Hippocampal formation (tissue), 2 donors: Measurements from ENCODE around the gene ORC4.
"Not testable (repeated sequence)": the region's sequence is repeated elsewhere in the genome, so short reads cannot be mapped to it uniquely, and the experiment has no call there.

ENCODE experiments used
- DNase-seq, 2 donors: peaks; one replicate each; lab custom pipeline; 2025; lab: John Stamatoyannopoulos, UW

Gene ORC4

DNA sequence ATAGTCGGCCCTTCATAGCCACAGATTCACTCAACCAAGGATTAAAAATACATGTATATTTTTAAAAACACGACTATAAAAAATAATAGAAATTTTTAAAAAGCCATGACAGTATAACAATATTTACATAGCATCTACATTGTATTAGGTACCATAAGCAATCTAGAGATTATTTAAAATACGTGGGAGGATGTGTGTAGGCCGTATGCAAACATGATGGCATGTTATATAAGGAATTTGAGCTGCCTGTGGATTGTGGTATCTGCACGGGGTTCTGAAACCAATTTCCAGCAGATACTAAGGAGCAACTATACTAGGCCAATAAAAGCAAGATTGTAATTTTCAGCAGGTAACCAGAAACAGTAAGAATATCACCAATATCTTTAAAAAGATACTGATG lies 5.9 kb downstream of the ORC4 start:
- DNase-seq, result no peak

DNA sequence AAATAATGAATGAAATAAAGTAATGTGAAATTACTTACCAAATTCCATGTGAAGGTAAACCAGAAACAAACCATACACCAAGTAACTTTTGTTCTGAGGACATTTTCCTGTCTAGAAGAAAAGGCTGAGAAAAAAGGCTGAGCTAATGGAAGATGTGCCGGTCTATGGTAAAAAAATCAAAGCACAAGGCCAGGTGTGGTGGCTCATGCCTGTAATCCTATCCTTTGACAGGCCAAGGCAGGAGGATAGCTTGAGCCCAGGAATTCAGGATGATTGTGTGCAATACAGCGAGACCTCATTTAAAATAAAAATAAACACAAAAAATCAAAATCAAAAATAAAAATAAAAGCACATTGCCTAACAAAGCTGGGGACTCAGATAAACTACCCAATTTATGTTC lies 6.7 kb downstream of the ORC4 start:
- DNase-seq, result no peak

DNA sequence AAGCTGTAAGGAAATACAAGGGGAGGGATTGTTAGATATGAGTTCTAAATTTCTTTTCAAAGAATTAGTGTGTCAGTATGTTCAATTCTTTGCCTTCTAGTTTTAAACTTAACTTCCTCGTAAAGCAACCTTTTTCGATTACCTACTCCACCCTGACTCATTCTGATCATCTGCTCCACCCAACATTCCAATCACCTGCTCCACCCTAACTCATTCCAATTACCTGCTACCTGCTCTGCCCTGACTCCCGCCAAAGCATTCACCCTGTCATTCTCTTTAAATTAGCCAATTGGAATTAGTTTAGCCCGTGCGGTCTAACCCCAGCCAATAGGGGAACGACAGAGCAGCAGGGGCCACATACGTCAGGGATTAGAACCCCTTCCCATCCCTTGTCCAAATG lies 12.1 kb downstream of the ORC4 start:
- not testable (repeated sequence) for DNase-seq

DNA sequence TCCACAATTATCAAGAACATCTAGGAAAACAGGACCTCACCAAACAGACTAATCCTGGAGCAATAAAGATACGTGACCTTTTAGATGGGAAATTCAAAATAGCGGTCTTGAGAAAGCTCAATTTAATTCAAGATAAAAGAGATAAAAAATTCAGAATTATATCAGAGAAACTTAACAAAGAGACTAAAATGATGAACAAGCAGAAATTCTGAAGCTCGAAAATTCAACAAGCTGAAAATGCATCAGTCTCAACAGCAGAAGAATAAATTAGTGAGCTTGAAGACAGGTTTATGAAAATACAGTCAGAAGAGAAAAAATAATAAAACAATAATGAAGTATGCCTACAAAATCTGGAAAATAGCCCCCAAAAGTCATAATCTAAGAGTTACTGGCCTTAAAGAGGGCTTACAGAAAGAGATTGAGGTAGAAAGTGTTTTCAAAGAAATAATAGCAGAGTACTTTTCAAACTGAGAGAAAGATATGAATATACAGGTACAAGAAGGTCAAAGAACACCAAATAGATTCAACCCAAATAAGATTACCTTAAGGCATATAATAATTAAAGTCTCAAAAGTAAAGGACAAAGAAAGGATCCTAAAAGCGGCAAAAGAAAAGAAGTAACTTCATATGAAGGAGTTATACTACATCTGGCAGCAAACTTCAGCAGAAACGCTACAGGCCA lies 13.2 kb downstream of the ORC4 start:
- no peak for DNase-seq

DNA sequence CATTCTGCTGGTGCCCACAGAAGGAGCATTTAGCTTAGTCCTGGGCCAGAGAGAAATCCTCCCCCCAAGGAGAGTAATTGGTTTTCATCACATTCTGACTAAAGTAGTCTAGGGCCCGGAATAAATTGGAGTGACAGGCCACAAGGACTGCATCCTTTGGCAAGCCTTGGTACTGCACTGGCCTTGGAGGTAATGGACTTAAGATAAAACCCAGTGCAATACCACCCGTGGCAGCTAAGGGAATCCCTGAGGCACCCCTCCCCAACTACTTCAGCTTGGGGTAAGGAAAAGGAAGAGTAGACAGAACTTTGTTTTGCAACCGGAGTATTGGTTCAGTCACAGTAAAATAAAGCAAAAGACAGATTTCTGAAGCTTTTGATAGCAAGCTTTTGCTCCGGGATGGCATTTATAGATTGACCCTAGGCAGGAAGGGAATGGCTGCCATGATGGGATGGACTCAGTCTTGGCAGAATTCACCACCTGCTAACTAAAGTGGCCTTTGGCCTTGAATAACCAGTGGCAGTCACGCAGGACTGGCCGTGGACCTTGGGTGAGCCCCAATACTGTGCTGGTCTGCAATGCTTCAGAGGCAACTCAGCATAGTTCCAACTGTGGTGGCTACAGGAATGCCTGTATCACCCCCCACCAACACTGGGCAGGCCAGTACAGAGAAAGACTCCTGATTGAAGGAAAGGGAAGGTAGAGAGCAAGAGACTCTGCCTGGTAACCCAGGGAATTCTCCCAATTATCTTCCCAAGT lies 14.1 kb downstream of the ORC4 start:
- DNase-seq, result no peak

DNA sequence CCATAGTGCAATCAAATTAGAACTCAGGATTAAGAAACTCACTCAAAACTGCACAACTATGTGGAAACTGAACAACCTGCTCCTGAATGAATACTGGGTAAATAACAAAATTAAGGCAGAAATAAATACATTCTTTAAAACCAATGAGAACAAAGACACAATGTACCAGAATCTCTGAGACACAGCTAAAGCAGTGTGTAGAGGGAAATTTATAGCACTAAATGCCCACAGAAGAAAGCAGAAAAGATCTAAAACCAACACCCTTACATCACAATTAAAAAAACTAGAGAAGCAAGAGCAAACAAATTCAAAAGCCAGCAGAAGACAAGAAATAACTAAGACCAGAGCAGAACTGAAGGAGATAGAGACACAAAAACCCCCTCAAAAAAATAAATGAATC lies 18.1 kb downstream of the ORC4 start:
- not testable (repeated sequence) for DNase-seq

DNA sequence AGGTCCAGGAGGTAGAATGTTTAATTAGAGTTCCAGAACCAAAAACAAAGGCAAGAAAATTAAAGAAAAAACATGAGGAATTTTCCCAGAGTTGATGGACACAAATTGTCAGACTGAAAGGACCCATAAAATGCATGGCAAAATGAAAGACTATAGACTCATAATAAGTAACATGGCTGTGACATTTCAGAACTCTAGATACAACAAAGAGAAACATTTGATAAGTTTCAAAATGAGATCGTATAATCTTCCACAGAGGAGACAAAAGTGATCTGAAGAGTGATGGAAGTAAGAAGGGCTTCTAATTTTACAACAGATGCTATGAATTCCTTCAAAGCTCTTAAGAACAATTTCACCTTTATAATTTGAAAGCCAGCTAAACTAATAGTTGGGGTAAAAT lies 20.4 kb downstream of the ORC4 start:
- no peak for DNase-seq

DNA sequence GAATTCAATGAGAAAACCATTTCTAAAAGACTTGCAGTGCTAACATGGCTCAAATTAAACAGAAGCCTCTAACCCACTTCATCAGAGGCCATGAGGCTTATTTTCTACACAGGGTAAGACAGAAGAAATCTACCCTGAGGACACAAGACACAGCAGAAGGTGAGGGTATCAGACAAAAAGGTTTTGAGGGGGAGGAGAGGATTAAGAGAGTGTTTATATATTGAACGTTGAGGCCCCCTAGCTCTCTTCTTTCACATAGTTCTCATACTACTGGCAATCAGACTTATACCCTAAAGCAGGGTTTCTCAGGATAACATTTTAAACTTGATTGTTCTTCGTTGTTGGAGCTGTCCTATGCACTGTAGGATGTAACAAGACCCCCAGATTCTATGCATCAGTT lies 21.4 kb downstream of the ORC4 start:
- DNase-seq, result no peak

DNA sequence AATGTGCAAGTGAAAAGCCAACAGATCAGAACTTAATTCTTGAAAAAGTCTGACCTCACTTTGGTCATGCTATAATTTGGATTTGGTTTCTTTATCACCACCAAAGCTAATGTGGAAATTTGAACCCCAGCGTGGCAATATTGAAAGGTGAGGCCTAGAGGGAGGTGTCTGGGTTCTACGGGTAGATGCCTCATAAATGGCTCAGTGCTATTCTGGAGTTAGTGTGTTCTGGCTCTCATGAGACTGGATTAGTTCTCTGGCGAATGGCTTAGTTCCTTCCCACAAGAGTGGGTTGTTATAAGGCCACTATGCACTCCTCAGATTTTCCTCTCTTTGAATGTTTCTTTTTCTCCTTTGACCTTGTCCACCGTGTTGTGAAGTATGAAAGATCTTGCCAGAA lies 22.3 kb downstream of the ORC4 start:
- DNase-seq, result no peak

DNA sequence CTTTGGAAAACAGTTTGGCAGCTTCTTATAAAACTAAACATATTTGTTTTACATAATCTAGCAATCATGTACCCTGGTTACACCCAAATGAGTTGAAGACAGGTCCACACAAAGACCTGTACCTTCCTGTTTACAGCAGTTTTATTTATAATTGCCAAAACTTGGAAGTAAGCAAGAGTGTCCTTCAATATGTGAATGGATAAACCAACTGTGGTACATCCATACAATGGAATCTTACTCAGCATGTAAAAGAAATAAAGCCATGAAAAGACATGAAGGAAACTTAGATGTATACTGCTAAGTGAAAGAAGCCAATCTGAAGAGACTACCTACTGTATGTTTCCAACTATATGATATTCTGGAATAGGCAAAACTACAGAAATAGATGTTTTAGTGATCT lies 23.7 kb downstream of the ORC4 start:
- no peak for DNase-seq

DNA sequence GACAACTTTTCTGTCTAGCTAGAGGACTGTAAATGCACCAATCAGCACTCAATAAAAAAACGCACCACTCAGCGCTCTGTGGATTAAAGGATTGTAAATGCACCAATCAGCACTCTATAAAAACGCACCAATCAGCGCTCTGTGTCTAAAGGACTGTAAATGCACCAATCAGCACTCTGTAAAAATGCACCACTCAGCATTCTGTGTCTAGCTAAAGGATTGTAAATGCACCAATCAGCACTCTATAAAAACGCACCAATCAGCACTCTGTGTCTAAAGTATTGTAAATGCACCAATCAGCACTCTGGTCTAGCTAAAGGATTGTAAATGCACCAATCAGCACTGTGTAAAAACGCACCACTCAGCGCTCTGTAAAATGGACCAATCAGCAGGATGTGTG lies 25.6 kb downstream of the ORC4 start:
- not testable (repeated sequence) for DNase-seq

DNA sequence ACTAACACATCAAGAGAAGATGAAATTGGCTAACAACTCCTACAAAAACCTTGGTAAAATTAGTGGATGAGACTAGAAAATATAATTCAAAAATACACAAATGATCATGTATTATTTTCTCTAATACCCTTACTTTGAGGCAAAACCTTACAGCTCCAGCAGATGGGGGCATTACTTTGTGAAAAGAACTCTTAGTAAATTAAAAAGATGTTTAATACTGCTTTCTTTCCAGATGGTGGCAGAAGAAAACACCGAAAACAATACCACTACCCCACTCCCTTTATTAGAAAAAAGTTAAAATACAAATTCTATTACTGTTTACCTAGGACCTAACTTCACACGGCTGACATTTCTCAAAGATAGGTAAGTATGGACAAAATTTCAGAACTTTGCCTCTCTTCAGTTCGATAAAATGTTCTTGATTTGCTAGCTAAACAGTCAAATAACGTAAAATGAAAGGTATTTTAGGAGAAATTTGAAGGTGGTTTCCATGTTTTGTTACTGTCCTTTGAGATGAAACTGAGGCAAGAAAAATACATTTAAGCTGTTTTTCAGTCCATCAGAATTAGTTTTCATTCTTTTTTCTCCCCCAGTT lies 30.6 kb downstream of the ORC4 start:
- DNase-seq, result peak in 1 of 2 donors; percentile 65

DNA sequence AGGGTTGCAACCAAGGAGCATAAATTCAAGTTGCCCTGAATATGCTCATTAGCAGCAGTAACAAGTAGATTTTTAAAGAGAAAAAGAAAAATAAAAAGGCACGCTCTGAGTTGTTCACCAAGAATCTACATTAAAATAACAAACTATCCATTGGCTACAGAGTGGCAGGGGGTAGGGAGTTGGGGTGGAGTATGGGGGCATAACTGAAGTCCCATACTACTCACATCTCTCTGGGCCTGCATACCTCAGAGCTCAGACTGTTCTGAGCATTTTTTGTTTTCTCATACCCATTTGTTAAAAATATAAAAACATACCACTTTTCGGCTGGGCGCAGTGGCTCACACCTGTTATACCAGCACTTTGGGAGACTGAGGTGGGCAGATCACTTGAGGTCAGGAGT lies 31.4 kb downstream of the ORC4 start:
- no peak for DNase-seq

DNA sequence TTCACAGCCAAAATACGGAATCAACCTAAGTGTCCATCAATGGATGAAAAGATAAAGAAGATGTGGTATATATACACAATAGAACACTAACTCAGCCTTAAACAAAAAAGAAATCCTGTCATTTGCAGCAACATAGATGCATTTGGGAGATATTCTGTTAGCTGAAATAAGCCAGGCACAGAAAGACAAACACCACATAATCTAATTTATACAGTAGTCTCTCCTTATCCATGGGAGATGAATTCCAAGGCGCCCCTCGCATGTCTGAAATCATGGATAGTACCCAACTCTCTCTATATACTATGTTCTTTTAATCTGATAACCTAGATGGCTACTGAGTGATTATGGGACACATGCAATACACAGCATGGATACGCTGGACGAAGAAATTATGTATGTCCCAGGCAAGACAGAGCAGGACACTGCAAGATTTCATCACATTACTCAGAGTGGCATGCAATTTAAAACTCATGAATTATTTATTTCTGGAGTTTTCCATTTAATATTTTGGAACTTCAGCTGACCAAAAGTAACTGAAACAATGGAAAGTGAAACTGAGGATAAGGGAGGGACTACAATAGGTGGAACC lies 39.5 kb downstream of the ORC4 start:
- DNase-seq, result no peak

DNA sequence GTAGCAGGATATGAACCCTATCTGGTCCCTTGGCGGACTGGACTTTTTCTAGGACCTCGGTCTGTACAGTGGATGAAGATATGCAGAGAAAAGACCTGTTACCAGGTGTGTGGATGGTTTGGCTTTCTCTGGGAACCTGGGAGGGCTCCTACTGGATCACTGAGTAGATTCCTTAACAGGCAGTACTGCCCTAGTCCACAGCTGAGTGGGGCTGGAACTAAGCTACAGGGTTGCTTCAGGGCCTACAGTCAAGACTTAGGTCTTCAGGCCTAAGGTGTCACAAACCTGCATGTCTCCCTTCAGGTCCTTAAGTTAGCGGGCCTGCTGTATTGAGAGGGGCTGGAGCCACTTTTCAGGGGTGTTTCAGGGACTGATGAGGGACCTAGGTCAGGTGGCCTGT lies 42.9 kb downstream of the ORC4 start:
- no peak for DNase-seq

DNA sequence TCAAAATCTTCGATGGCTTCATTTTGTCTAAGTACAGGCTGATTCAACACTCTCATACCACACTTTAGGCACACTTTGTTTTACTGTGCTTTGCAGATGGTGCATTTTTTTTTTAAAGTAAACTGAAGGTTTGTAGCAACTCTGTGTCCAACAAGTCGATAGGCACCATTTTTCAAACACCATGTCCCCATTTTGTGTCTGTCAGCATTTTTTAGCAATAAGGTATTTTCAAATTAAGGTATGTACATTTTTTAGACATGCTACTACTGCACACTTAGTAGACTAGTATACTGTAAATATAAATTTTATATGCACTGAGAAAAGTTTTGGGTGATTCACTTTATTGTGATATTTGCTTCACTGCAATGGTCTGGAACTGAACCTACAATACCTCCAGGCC lies 44.4 kb downstream of the ORC4 start:
- no peak for DNase-seq

DNA sequence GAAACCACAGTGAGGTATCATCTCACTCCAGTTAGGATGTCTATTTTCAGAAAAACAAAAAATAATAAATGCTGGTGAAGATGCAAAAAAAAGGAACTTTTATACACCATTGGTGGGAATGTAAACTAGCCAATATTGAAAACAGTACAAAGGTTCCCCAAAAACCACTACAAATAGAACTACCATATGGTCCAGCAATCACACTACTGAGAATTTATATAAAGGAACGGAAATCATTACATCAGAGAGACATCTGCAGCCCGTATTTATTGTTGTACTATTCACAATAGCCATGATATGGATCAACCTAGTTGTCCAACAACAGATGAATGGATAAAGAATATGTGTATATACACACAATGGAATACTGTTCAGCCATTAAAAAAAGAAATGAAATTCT lies 52.0 kb downstream of the ORC4 start:
- no peak for DNase-seq

DNA sequence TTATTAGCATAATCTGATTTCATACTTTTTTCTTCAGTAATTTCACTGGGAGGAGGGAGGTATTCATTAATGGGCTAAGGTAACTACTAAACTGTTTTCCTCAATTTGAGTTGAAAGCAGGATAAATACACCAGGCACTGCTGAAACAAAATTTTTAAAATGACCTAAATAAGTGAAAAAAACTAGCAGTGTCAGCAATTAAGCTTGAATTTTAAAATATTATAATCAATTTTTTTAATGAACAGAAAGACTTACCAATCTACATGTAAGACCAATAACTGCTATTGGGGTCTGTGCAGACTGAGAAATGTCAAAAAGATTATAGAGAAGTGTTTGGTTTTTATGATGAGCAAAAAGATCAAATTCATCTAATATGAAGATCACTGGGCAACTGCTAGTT lies 68.4 kb downstream of the ORC4 start:
- no peak for DNase-seq

DNA sequence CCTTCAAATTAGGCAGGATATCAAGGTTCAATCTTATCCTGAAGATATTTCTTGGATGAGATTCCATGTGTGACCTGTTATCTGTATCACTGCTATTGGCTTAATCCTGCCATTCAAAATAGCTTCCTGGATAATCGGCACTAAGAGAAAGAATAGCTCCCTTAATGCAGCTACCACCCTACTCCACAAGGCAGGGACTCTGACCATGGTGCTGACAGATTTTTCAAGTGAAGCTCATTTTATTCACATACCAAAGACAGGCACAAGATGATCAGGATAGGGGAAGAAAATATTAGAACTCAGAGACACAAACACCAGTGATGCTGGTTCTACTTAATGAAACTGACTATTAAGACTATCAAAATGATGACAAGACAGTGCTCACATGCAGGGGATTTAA lies 74.9 kb downstream of the ORC4 start:
- no peak for DNase-seq

DNA sequence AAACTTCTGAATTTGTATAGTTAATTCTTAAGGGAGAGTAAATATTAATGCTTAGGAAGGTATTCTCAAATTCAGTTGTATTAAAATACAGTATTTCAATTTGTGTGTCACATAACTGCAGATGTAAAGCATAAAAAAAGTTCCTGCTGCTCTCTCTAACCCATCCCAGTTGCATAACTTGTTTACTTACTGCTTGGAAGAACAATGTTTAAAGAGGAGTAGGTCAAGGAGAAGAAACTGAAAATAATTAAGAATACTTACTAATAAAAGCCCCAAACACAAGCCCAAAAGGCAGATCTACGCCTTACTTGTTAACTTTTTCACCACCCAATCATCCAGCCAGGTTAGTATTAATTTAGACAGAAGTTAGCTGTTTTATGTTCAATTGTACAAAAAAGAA lies 81.2 kb downstream of the ORC4 start:
- no peak for DNase-seq

DNA sequence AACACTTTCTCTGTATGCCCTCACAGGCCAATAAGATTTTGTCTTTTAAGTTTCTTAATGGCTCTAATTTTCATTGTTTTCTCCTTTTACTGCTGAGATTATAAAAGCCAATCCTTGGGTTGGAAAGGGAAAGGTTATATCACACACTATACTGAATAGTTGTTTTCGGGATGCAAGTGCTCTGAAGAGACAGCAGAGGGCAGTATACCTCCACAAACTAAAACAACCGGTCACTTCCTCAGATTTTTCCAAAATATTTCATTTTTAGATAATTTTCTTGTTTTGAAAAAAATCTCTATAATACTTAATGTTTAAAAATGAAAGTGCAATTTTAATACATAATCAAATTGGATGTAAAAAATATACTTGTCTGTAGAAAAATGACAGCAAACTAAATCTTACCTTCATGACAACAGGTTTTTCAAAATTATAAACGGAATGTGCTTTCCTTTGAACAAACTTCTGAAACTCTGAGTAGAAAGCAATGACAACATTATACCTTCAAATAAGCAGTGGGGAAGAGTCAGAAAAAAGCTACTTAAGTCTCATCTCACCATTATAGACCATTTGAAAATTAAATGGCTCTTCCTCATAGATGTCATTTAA lies 82.7 kb downstream of the ORC4 start:
- DNase-seq, result peak in 1 of 2 donors; percentile 69

DNA sequence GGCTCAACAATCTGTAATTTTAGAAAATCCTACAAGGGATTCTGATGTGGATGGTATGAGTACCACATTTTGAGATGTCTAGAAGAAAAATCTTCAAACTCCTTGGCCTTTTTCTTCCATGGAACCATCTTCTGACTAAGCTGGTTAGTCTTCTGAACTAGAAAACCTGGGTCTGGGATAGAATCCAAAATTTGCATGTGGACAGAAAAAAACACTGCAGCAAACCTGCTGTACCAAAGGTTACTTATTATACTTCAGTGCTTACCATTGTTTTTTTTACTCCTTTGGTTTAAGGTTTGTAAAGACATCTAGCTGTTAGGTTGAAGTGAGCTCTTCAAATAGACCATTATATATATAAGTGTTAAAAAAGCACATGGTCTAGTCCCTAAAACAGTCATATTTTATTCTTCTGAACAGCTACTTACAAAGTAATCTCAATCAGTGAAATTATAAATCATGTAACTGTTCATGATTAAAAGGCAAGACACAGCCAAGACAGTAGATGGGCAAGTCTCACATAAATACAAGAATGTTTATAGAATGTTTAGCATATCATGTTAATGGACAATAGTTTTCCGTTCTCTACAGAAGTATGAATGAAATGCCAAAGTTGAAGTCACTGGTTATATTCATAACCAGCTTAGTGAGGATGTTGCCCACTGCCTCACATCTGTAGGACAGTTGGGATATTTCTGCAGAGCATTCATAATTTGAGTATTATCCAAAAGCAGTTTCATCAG lies 85.5 kb downstream of the ORC4 start:
- DNase-seq, result no peak
